WTC11 (cell line): ENCODE data around the gene CENATAC.

Experiments used
- CREM ChIP-seq: sonication (generic); formaldehyde crosslinking; IDR thresholded peaks from 2 replicates; pipeline ENCODE4 v1.8.1; 2022; ENCODE audit warnings: mild to moderate bottlenecking, missing genetic modification reagents, moderate library complexity
- CTCF ChIP-seq: fragments of 200-600 bp; IDR thresholded peaks from 2 replicates; pipeline ENCODE4 v1.8.0; 2022; ENCODE audit warnings: antibody characterized with exemption
- HMGA2 ChIP-seq: fragments of 250-450 bp; sonication (Bioruptor Pico); IDR thresholded peaks from 2 replicates; pipeline ENCODE4 v1.4.0; 2021; ENCODE audit warnings: mild to moderate bottlenecking, moderate library complexity
- NFYB ChIP-seq: sonication (generic); formaldehyde crosslinking; conservative IDR thresholded peaks from 2 replicates; pipeline ENCODE4 v1.8.0; 2022; ENCODE audit warnings: low read depth, missing genetic modification reagents
- TEAD1 ChIP-seq: sonication (generic); formaldehyde crosslinking; IDR thresholded peaks from 2 replicates; pipeline ENCODE4 v1.8.0; 2022; ENCODE audit warnings: mild to moderate bottlenecking, missing genetic modification reagents
- ZNF138 ChIP-seq: sonication (generic); formaldehyde crosslinking; conservative IDR thresholded peaks from 2 replicates; pipeline ENCODE4 v1.8.1; 2022; ENCODE audit warnings: mild to moderate bottlenecking, moderate library complexity, missing genetic modification reagents
- TF ChIP-seq, protein P1 (sequence below): sonication (generic); formaldehyde crosslinking; IDR thresholded peaks from 2 replicates; pipeline ENCODE4 v1.8.1; 2022; ENCODE audit warnings: low read depth, missing genetic modification reagents, borderline replicate concordance

GRCh38 chr11:119046489-119046888 is 48.6 kb downstream of the CENATAC start:
- TF ChIP-seq NFYB (CRISPR knock-in tag) = no peak
- no peak for TF ChIP-seq CTCF
- TF ChIP-seq, protein P1, sequence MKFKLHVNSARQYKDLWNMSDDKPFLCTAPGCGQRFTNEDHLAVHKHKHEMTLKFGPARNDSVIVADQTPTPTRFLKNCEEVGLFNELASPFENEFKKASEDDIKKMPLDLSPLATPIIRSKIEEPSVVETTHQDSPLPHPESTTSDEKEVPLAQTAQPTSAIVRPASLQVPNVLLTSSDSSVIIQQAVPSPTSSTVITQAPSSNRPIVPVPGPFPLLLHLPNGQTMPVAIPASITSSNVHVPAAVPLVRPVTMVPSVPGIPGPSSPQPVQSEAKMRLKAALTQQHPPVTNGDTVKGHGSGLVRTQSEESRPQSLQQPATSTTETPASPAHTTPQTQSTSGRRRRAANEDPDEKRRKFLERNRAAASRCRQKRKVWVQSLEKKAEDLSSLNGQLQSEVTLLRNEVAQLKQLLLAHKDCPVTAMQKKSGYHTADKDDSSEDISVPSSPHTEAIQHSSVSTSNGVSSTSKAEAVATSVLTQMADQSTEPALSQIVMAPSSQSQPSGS (CRISPR knock-in tag) = no peak
- no peak for TF ChIP-seq CREM
- no peak for TF ChIP-seq TEAD1 (CRISPR knock-in tag)
- no peak for TF ChIP-seq ZNF138
- no peak for TF ChIP-seq HMGA2 (CRISPR knock-in tag)
